Neural progenitor cell (in vitro differentiated cells): ENCODE results near the gene AIF1L.

Experiments used
- CTCF ChIP-seq: fragments of 200-600 bp; sonication (generic); IDR thresholded peaks from 2 replicates; pipeline ENCODE4 v1.5.1; 2017; ENCODE audit warnings: antibody characterized with exemption, mild to moderate bottlenecking
- EZH2 ChIP-seq: fragments of 200-600 bp; sonication (generic); IDR thresholded peaks from 2 replicates; pipeline ENCODE4 v1.6.1; 2017; ENCODE audit warnings: antibody characterized with exemption, mild to moderate bottlenecking, moderate library complexity
- EZH2phosphoT487 ChIP-seq: fragments of 200-600 bp; sonication (generic); IDR thresholded peaks from 2 replicates; pipeline ENCODE4 v1.6.1; 2017; ENCODE audit warnings: antibody characterized with exemption

- TF ChIP-seq EZH2 (no peak), CTCF (no peak), EZH2phosphoT487 (no peak)
Observed at GRCh38 chr9:131103024-131103423, 6.7 kb downstream of the AIF1L start.
